HCT116 (cell line): Measurements from ENCODE around the gene HMX1. TPM values are rescaled to one million over a fixed set of nuclear protein-coding genes. Genes with fewer than 3 reads are reported as not detected.

ENCODE experiments used
- ATAC-seq: fragments of 200-7000 bp; cut with Tn5 transposase; 2 replicates; pipeline ENCODE4 v1.9.1; 2020; ENCODE audit warnings: mild to moderate bottlenecking, moderate library complexity
- BruUV-seq: library from RNA; stranded (reverse); fragments of 400-500 nt; replicated peaks from 2 replicates; lab custom pipeline; 2021; lab: Mats Ljungman, UMichigan
- CTCF ChIA-PET: fragments of 300-600 bp; sonication (Branson Sonifier 250); formaldehyde crosslinking; loops from one replicate; lab custom pipeline; 2021; ENCODE audit warnings: antibody characterized with exemption; lab: Charles Lee
- POLR2A ChIA-PET: fragments of 300-600, 350-600 bp; sonication (Branson Sonifier 250); formaldehyde crosslinking; loops from one replicate; lab custom pipeline; 2021; ENCODE audit warnings: antibody characterized with exemption; lab: Charles Lee
- RAD21 ChIA-PET, 2 experiments: fragments of 300-600 bp; sonication (Branson Sonifier 250); formaldehyde crosslinking; loops; one replicate each; lab custom pipeline; 2023; ENCODE audit warnings: low total read pairs in 2 of 2; ENCODE audit not compliant: uncharacterized antibody in 2 of 2, unreplicated experiment in 2 of 2, low non-redundant PET in 1 of 2; lab: Charles Lee
- DNase-seq: peaks from one replicate; pipeline ENCODE4 v3.0.0-alpha.2; 2010; ENCODE audit warnings: low read depth, low spot score
- H2AFZ ChIP-seq: fragments of 200-600 bp; shearing (Covaris generic), sonication (generic); 2 replicates; pipeline ENCODE4 v1.6.1; 2017; ENCODE audit warnings: low read depth, mixed run types, mixed read lengths, antibody characterized with exemption, low read length; ENCODE audit not compliant: poor library complexity, severe bottlenecking
- H3K27ac ChIP-seq: 2 replicates; pipeline ENCODE4 v1.5.1; 2012; ENCODE audit warnings: low read depth, low read length
- H3K27me3 ChIP-seq: fragments of 200-600 bp; sonication (generic); 2 replicates; pipeline ENCODE4 v1.6.1; 2016; ENCODE audit warnings: mixed run types, low read length, mixed read lengths; ENCODE audit not compliant: insufficient read depth
- H3K36me3 ChIP-seq, 2 experiments: fragments of 200-500 bp in 1 of 2; fragments of 200-600 bp in 1 of 2; sonication (Bioruptor generic) in 1 of 2; sonication (generic) in 1 of 2; 2 replicates each; pipeline versions ENCODE4 v1.5.1 to v1.6.1; 2014 to 2016; ENCODE audit warnings: low read length in 2 of 2, inconsistent platforms in 1 of 2, mixed read lengths in 1 of 2, mixed run types in 1 of 2; ENCODE audit not compliant: insufficient read depth in 2 of 2, control insufficient read depth in 1 of 2
- H3K4me1 ChIP-seq, 2 experiments: fragments of 200-600 bp in 1 of 2; sonication (generic) in 1 of 2; 2 replicates each; pipeline versions ENCODE4 v1.5.1 to v1.6.1; 2012 to 2017; ENCODE audit warnings: low read length in 2 of 2, inconsistent platforms in 1 of 2, mild to moderate bottlenecking in 1 of 2, mixed read lengths in 1 of 2, mixed run types in 1 of 2, moderate library complexity in 1 of 2; ENCODE audit not compliant: insufficient read depth in 2 of 2, control insufficient read depth in 1 of 2
- H3K4me2 ChIP-seq: fragments of 200-600 bp; sonication (generic); 2 replicates; pipeline ENCODE4 v1.6.1; 2017; ENCODE audit warnings: mixed run types, low read length, mixed read lengths
- H3K4me3 ChIP-seq, 2 experiments: fragments of 200-600 bp in 1 of 2; sonication (generic) in 1 of 2; replicated peaks in 1 of 2; 2 replicates each; pipeline ENCODE4 v1.5.1; 2011 to 2016; ENCODE audit warnings: low read length in 2 of 2, control low read depth in 1 of 2, low read depth in 1 of 2, mild to moderate bottlenecking in 1 of 2, mixed read lengths in 1 of 2, mixed run types in 1 of 2
- H3K79me2 ChIP-seq: fragments of 200-600 bp; sonication (generic); 2 replicates; pipeline ENCODE4 v1.6.1; 2017; ENCODE audit warnings: mild to moderate bottlenecking, mixed run types, low read length, moderate library complexity, mixed read lengths; ENCODE audit not compliant: insufficient read depth
- H3K9ac ChIP-seq: fragments of 200-600 bp; sonication (generic); 2 replicates; pipeline ENCODE4 v1.6.1; 2016; ENCODE audit warnings: low read length, mixed read lengths
- H3K9me2 ChIP-seq: fragments of 200-600 bp; sonication (generic), shearing (Covaris generic); 2 replicates; pipeline ENCODE4 v1.6.1; 2017; ENCODE audit warnings: mixed run types, mild to moderate bottlenecking, moderate library complexity; ENCODE audit not compliant: insufficient read depth
- H3K9me3 ChIP-seq, 2 experiments: fragments of 200-500 bp in 1 of 2; fragments of 200-600 bp in 1 of 2; sonication (Bioruptor generic) in 1 of 2; sonication (generic) in 1 of 2; 2 replicates each; pipeline ENCODE4 v1.6.1; 2014 to 2017; ENCODE audit warnings: low read length in 2 of 2, mixed read lengths in 2 of 2, inconsistent platforms in 1 of 2, low read depth in 1 of 2, mild to moderate bottlenecking in 1 of 2, mixed run types in 1 of 2, moderate library complexity in 1 of 2; ENCODE audit not compliant: control insufficient read depth in 1 of 2, insufficient read depth in 1 of 2
- H4K20me1 ChIP-seq: fragments of 200-600 bp; sonication (generic), shearing (Covaris generic); 2 replicates; pipeline ENCODE4 v1.6.1; 2017; ENCODE audit warnings: mixed run types, mild to moderate bottlenecking, moderate library complexity; ENCODE audit not compliant: insufficient read depth
- ATF3 ChIP-seq: IDR thresholded peaks from 2 replicates; pipeline ENCODE4 v1.6.1; 2012
- CBX3 ChIP-seq: IDR thresholded peaks from 2 replicates; pipeline ENCODE4 v1.6.1; 2012; ENCODE audit warnings: low read depth
- CEBPB ChIP-seq: IDR thresholded peaks from 2 replicates; pipeline ENCODE4 v1.6.1; 2012; ENCODE audit warnings: low read depth
- CTCF ChIP-seq, 3 experiments: fragments of 200-600 bp in 1 of 3; sonication (generic) in 1 of 3; IDR thresholded peaks in 2 of 3; conservative IDR thresholded peaks in 1 of 3; 2 replicates each; pipeline ENCODE4 v1.5.1; 2012 to 2017; ENCODE audit warnings: low read depth in 2 of 3, low read length in 2 of 3, antibody characterized with exemption in 1 of 3, borderline replicate concordance in 1 of 3, control low read depth in 1 of 3, mild to moderate bottlenecking in 1 of 3, mixed read lengths in 1 of 3, mixed run types in 1 of 3, moderate library complexity in 1 of 3; ENCODE audit not compliant: insufficient read depth in 1 of 3
- EGR1 ChIP-seq: IDR thresholded peaks from 2 replicates; pipeline ENCODE4 v1.6.1; 2012; ENCODE audit warnings: low read depth
- EZH2 ChIP-seq: fragments of 200-600 bp; sonication (generic); IDR thresholded peaks from 2 replicates; pipeline ENCODE4 v1.6.1; 2017; ENCODE audit warnings: antibody characterized with exemption, mixed run types
- EZH2phosphoT487 ChIP-seq: fragments of 200-600 bp; IDR thresholded peaks from 2 replicates; pipeline ENCODE4 v1.6.1; 2018; ENCODE audit warnings: antibody characterized with exemption, borderline replicate concordance
- JUND ChIP-seq: IDR thresholded peaks from 2 replicates; pipeline ENCODE4 v1.6.1; 2012
- MAX ChIP-seq: IDR thresholded peaks from 2 replicates; pipeline ENCODE4 v1.6.1; 2012
- POLR2A ChIP-seq: IDR thresholded peaks from 2 replicates; pipeline ENCODE4 v1.7.0; 2011; ENCODE audit warnings: borderline replicate concordance; ENCODE audit not compliant: insufficient read depth, insufficient read length; ENCODE audit errors: extremely low read depth
- RAD21 ChIP-seq: IDR thresholded peaks from 2 replicates; pipeline ENCODE4 v1.6.1; 2012; ENCODE audit warnings: low read depth, mild to moderate bottlenecking
- SIN3A ChIP-seq: IDR thresholded peaks from 2 replicates; pipeline ENCODE4 v1.6.1; 2012; ENCODE audit warnings: low read depth
- SP1 ChIP-seq: IDR thresholded peaks from 2 replicates; pipeline ENCODE4 v1.6.1; 2012; ENCODE audit warnings: low read depth
- SRF ChIP-seq: IDR thresholded peaks from 2 replicates; pipeline ENCODE4 v1.6.1; 2012; ENCODE audit warnings: low read depth
- TCF7L2 ChIP-seq: IDR thresholded peaks from 2 replicates; pipeline ENCODE4 v1.7.0; 2011; ENCODE audit warnings: borderline replicate concordance, inconsistent platforms; ENCODE audit not compliant: insufficient read depth, insufficient read length; ENCODE audit errors: extremely low read depth
- YY1 ChIP-seq: IDR thresholded peaks from 2 replicates; pipeline ENCODE4 v1.6.1; 2011; ENCODE audit warnings: low read length, low read depth, moderate library complexity, mild to moderate bottlenecking; ENCODE audit not compliant: insufficient replicate concordance; ENCODE audit errors: extremely low read depth
- ZFX ChIP-seq: fragments of 450-650 bp; IDR thresholded peaks from 2 replicates; pipeline ENCODE4 v1.6.1; 2017
- intact Hi-C: fragments of 100-400 bp; cut with micrococcal nuclease; formaldehyde crosslinking; loops from 2 replicates; pipeline ENCODE4 v1.10.0; 2022
- total RNA-seq: library from RNA; stranded (reverse); gene quantifications from one replicate; pipeline ENCODE4 v1.2.1, GENCODE V29; 2021; ENCODE audit not compliant: unreplicated experiment

HMX1 gene
- total RNA-seq, 1 experiment from 2014 or later: 0.39 TPM

- H3K79me2 ChIP-seq: no peaks in the 10 kb centered on the region
- POLR2A ChIA-PET: no interaction called here
- no peak overlapping the region for H3K9ac ChIP-seq
- no peak overlapping the region for H3K4me2 ChIP-seq
- H3K36me3 ChIP-seq: no peaks in the 10 kb centered on the region
- RAD21 ChIA-PET: no interaction called here
- no peak for DNase-seq
- H3K9me2 ChIP-seq: no peaks in the 10 kb centered on the region
- no peak overlapping the region for H2AFZ ChIP-seq
- no peak overlapping the region for H3K27ac ChIP-seq
- H4K20me1 ChIP-seq: no peaks in the 10 kb centered on the region
- ATAC-seq: no peak
- intact Hi-C loops: no loop called here
- peaks cover 3 to 4% of the 10 kb centered on the region in 2 experiments; a peak in 2 of 4 replicates for H3K4me1 ChIP-seq
- CTCF ChIA-PET: no interaction called here
- TF ChIP-seq CBX3 (no peak), YY1 (no peak), SIN3A (no peak), JUND (no peak), ZFX (no peak), EZH2 (no peak), EZH2phosphoT487 (no peak), RAD21 (no peak), MAX (no peak), POLR2A (no peak), CTCF (IDR thresholded peaks at IDR 0.05 in 2 of 3, conservative IDR thresholded peaks at IDR 0.05 in 1 of 3; ENCODE audit: borderline replicate concordance in 1 of 3, insufficient read depth in 1 of 3, low read depth in 2 of 3, low read length in 2 of 3) (no peak), ATF3 (no peak), TCF7L2 (no peak), EGR1 (no peak), SRF (no peak), CEBPB (no peak), SP1 (no peak)
- H3K4me3 ChIP-seq: no peak overlapping the region
- peaks cover 2 to 3% of the 10 kb centered on the region in 2 experiments; a peak in 2 of 4 replicates for H3K9me3 ChIP-seq
- no TSS peak for BruUV-seq
- H3K27me3 ChIP-seq: 0 out of 2 replicates have a peak, but pooled peaks cover 4% of the 10 kb centered on the region
Measured at GRCh38 chr4:8906668-8906970, 35.0 kb upstream of the HMX1 start.
